ENCODE measurements around the gene GINS3. TPM values are rescaled to one million over a fixed set of nuclear protein-coding genes. Genes with fewer than 3 reads are reported as not detected.

Gene GINS3
- total RNA-seq, 1 experiment from 2014 or later: 7.6 TPM

GRCh38 chr16:58433569-58433951, 41.3 kb downstream of the GINS3 start:
- Histone ChIP-seq H3K9me3 (ENCODE audit: control insufficient read depth, insufficient read depth, low read depth, low read length) (no peaks in the 10 kb centered on the region), H3K4me3 (ENCODE audit: low read depth in 2 of 2, low read length in 2 of 2) (no peak overlapping the region), H3K4me1 (ENCODE audit: control insufficient read depth, insufficient read depth, low read length) (no peaks in the 10 kb centered on the region), H3K27me3 (ENCODE audit: control insufficient read depth, insufficient read depth, low read length) (no peaks in the 10 kb centered on the region), H3K27ac (ENCODE audit: low read length) (no peak overlapping the region), H3K36me3 (ENCODE audit: control insufficient read depth, insufficient read depth, low read length) (no peaks in the 10 kb centered on the region)
- ChIA-PET POLR2A (no interaction called here), CTCF (no interaction called here)
- in situ Hi-C loops (cut with HindIII; ENCODE audit: low pct_unique_long_range_greater_than_20kb, low sequenced_read_pairs): no loop called here
- no TSS peak for BruUV-seq (replicated peaks)
- intact Hi-C loops (cut with micrococcal nuclease; ENCODE audit: unreplicated experiment): no loop called here
- no peak for DNase-seq (ENCODE audit: low read depth, low spot score)
- TF ChIP-seq POLR2AphosphoS5 (IDR thresholded peaks at IDR 0.05; ENCODE audit: low read depth, low read length) (no peak), REST (IDR thresholded peaks at IDR 0.05; ENCODE audit: insufficient read depth in 1 of 2, low read depth in 2 of 2, low read length in 1 of 2) (no peak), SIN3A (IDR thresholded peaks at IDR 0.05; ENCODE audit: borderline replicate concordance, insufficient read depth, low read depth, low read length) (no peak), CTCF (IDR thresholded peaks at IDR 0.05) (no peak), TCF7L2 (IDR thresholded peaks at IDR 0.05; ENCODE audit: low read depth, low read length) (no peak)
- ATAC-seq: no peak

DNA sequence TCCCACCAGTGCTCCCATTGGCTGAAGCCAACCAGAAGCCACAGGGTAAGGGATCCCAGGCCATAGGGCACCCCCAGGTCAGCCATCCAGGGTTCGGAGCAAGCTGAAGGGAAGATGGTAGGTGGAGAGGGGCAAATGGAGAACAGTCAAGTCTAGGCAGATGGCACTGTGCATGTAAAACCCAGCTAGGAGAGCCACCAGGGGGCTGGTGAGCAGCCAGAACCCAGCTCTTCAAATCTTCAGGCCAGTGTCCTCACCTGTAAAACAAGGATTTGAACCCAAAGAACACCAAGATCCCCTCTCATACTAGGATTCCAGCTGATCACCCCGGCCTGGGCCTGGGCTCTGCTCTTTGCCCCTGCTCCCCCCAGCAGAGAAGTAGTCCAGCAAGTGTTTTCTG, 43.5 kb downstream of the GINS3 start:
- H3K27me3 ChIP-seq (ENCODE audit: control insufficient read depth, insufficient read depth, low read length): no peaks in the 10 kb centered on the region
- no peaks in the 10 kb centered on the region for H3K9me3 ChIP-seq (ENCODE audit: control insufficient read depth, insufficient read depth, low read depth, low read length)
- intact Hi-C loops (cut with micrococcal nuclease; ENCODE audit: unreplicated experiment) (no loop called here), in situ Hi-C loops (cut with HindIII; ENCODE audit: low pct_unique_long_range_greater_than_20kb, low sequenced_read_pairs) (no loop called here)
- no peak for DNase-seq (ENCODE audit: low read depth, low spot score)
- no peak overlapping the region for H3K4me3 ChIP-seq (ENCODE audit: low read depth in 2 of 2, low read length in 2 of 2)
- POLR2A ChIA-PET: no interaction called here
- H3K27ac ChIP-seq (ENCODE audit: low read length): no peak overlapping the region
- ATAC-seq: no peak
- TF ChIP-seq REST (IDR thresholded peaks at IDR 0.05; ENCODE audit: insufficient read depth in 1 of 2, low read depth in 2 of 2, low read length in 1 of 2): no peak
- TF ChIP-seq CTCF (IDR thresholded peaks at IDR 0.05): no peak
- no peak for TF ChIP-seq TCF7L2 (IDR thresholded peaks at IDR 0.05; ENCODE audit: low read depth, low read length)
- no peak for TF ChIP-seq SIN3A (IDR thresholded peaks at IDR 0.05; ENCODE audit: borderline replicate concordance, insufficient read depth, low read depth, low read length)
- no peak for TF ChIP-seq POLR2AphosphoS5 (IDR thresholded peaks at IDR 0.05; ENCODE audit: low read depth, low read length)
- no peaks in the 10 kb centered on the region for H3K36me3 ChIP-seq (ENCODE audit: control insufficient read depth, insufficient read depth, low read length)
- CTCF ChIA-PET: no interaction called here
- H3K4me1 ChIP-seq (ENCODE audit: control insufficient read depth, insufficient read depth, low read length): no peaks in the 10 kb centered on the region
- no TSS peak for BruUV-seq (replicated peaks)
